GM19328 (cell line): ENCODE measurements around the gene MPC2.
"Not testable (repeated sequence)": the region's sequence is repeated elsewhere in the genome, so short reads cannot be mapped to it uniquely, and the experiment has no call there.

Experiments used
- ATAC-seq: cut with Tn5 transposase; IDR thresholded peaks from one replicate; pipeline ENCODE4 v1.9.1; 2021; ENCODE audit warnings: mild to moderate bottlenecking, moderate library complexity; ENCODE audit not compliant: unreplicated experiment

The MPC2 gene

GRCh38 chr1:167909691-167910180 lies 27.1 kb downstream of the MPC2 start:
- ATAC-seq, result no peak

- no peak for ATAC-seq
These were observed 31.2 kb downstream of the MPC2 start for GRCh38 chr1:167905671-167906070.

- ATAC-seq, result no peak
These were observed 31.7 kb downstream of the MPC2 start for GRCh38 chr1:167905182-167905581.

- ATAC-seq, result no peak
These were observed 32.2 kb downstream of the MPC2 start for GRCh38 chr1:167904652-167905130.

- no peak for ATAC-seq
These were observed 36.0 kb downstream of the MPC2 start for GRCh38 chr1:167900907-167901306.

GRCh38 chr1:167899253-167899681 lies 37.6 kb downstream of the MPC2 start:
- no peak for ATAC-seq

GRCh38 chr1:167898578-167899222 lies 38.2 kb downstream of the MPC2 start:
- ATAC-seq, result no peak

GRCh38 chr1:167893798-167894197 lies 43.1 kb downstream of the MPC2 start:
- no peak for ATAC-seq

- no peak for ATAC-seq
These were observed 46.5 kb downstream of the MPC2 start for GRCh38 chr1:167890400-167890799.

- not testable (repeated sequence) for ATAC-seq
These were observed 49.7 kb downstream of the MPC2 start for GRCh38 chr1:167887187-167887586.

- no peak for ATAC-seq
These were observed 54.5 kb downstream of the MPC2 start for GRCh38 chr1:167882376-167882775.

- no peak for ATAC-seq
These were observed 55.1 kb downstream of the MPC2 start for GRCh38 chr1:167881786-167882185.

GRCh38 chr1:167881069-167881468 lies 55.8 kb downstream of the MPC2 start:
- no peak for ATAC-seq

- ATAC-seq, result no peak
These were observed 56.3 kb downstream of the MPC2 start for GRCh38 chr1:167880580-167881021.

- ATAC-seq, result no peak
These were observed 57.4 kb downstream of the MPC2 start for GRCh38 chr1:167879508-167879907.

GRCh38 chr1:167878372-167879160 lies 58.3 kb downstream of the MPC2 start:
- no peak for ATAC-seq

- no peak for ATAC-seq
These were observed 60.2 kb downstream of the MPC2 start for GRCh38 chr1:167876597-167877175.

GRCh38 chr1:167871331-167871730 lies 65.5 kb downstream of the MPC2 start:
- ATAC-seq, result no peak

- ATAC-seq, result not testable (repeated sequence)
These were observed 67.5 kb downstream of the MPC2 start for GRCh38 chr1:167869157-167870001.

GRCh38 chr1:167866739-167867414 lies 70.0 kb downstream of the MPC2 start:
- ATAC-seq, result not testable (repeated sequence)
